Fibroblast of skin of scalp (primary cell): Measurements from ENCODE around the gene OR14I1.
"Not testable (repeated sequence)": the region's sequence is repeated elsewhere in the genome, so short reads cannot be mapped to it uniquely, and the experiment has no call there.

Experiments
- DNase-seq: peaks from one replicate; pipeline ENCODE4 v3.0.0-alpha.2; 2013

OR14I1 gene

DNA sequence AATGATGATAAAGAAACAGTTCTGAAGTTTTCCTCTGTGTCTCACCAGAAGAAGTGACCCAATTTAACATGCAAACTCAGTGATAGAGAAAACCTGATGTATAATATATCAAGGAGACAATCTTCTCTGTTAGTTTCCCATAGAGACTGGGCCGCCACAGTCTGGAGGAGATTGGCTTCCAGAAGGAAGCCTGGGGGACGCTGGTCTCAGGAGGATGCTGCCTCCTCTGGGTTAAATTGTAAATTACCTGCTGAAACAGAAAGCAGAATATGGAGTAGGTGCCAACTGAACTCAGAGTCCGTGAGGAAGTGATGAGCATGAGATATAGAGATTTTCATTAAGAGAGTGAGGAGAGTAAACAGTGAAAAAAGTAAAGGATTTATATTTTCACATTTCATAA lies 15.8 kb downstream of the OR14I1 start:
- no peak for DNase-seq

GRCh38 chr1:248681651-248682050 lies 20.9 kb downstream of the OR14I1 start:
- no peak for DNase-seq

DNA sequence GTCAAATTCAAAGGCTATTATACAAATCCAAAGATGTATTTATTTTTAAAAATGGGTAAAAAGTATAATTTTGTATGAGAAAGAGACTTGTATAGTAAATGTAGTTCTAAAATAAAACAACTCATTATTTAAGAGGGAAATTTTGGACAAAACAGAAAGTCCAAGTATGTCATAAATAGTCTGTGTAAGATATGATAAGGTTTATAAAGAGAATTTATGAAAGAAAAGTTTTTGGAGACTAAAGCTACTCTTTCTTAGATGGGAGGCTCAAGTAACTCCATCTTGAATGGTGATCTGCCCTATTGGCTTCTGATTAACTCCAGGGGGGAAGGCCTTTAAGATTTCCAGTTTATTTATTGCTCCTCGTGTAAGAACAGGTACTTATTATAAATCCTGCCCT lies 32.6 kb downstream of the OR14I1 start:
- DNase-seq = no peak

GRCh38 chr1:248663453-248664328 lies 38.9 kb downstream of the OR14I1 start:
- DNase-seq = not testable (repeated sequence)

- not testable (repeated sequence) for DNase-seq
Measured at GRCh38 chr1:248656797-248657196, 45.8 kb downstream of the OR14I1 start.

DNA sequence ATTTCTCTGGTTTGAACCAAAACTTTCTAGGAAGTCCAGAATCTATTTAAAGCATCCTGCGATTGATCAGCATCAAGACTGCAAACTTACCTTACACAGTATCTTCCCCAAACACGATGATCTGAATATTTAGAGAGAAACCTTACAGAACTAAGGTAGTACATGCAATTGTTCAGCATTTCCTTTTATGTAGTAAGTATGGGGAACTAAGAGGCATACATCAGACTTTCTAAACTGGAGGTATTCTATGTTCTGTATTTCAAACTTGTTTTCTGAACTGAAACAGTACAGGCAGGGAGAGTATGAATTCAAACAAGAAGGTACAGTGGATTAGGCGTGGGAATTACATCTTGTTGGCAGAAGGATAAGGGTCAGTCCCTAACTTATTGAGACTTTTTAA lies 47.2 kb downstream of the OR14I1 start, which contains the start of gene OR2T27:
Gene OR2T27, minus strand, starts transcription at position 175 of the 400 bp plus-strand sequence. CDS start 4,644 bp downstream, outside the sequence.
- not testable (repeated sequence) for DNase-seq
